H1 (cell line): ENCODE measurements around the gene AAK1. TPM values are rescaled to one million over a fixed set of nuclear protein-coding genes. Genes with fewer than 3 reads are reported as not detected.

Source experiments
- GABPA ChIP-seq: IDR thresholded peaks from 2 replicates; pipeline ENCODE4 v1.6.1; 2011; ENCODE audit warnings: mild to moderate bottlenecking, low read length, moderate library complexity, borderline replicate concordance; ENCODE audit not compliant: insufficient read depth
- JUND ChIP-seq: IDR thresholded peaks from 2 replicates; pipeline ENCODE4 v1.6.1; 2011; ENCODE audit warnings: mild to moderate bottlenecking, improper control_type of control experiment, low read length
- polyA plus RNA-seq, 7 experiments: library from polyadenylated mRNA; depleted of rRNA in 3 of 7; stranded (reverse) in 5 of 7; unstranded in 2 of 7; fragments of >200 nt in 5 of 7; fragments of 200-250 nt in 2 of 7; gene quantifications; 1 replicate in 5 of 7; 2 replicates in 1 of 7; 4 replicates in 1 of 7; pipeline versions ENCODE4 v1.2.1 to v1.2.3, GENCODE V29; 2011 to 2013; ENCODE audit warnings: missing spikeins in 2 of 7, mixed read lengths in 2 of 7
- total RNA-seq: library from RNA; stranded (reverse); fragmentation: NEBNext Ultra II Directional; extraction: Animal tissue kit (Norgen Biotek cat#: 25700); gene quantifications from 2 replicates; pipeline ENCODE4 v1.2.1, GENCODE V29; 2021

AAK1 gene
- total and polyA plus RNA-seq, 2 of the 8 experiments (the other 6 are each of a cell fraction or from before 2014, with no cell fraction given): 10.0 to 40.5 TPM

DNA sequence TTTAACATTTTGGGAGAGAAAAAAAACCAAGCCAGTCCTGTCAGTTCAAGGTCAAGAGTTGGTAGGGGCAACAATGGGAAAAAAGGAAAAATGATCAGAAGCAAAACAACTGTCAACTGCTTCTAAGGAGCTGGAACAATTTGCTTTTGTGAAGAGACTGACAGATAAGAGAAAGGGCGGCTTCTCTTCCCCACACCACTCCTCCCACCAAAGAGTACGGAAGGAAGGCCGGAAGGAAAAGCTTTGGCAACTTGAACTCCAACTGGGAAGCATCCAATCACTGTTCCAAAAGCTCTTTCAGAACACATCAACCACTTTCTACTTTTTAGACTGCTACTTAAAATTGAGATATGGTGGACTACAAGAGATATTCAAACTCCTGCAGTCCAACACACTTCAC lies 148.5 kb downstream of the AAK1 start (continued):
- TF ChIP-seq JUND (no peak), GABPA (no peak)
- TF ChIP-seq, all 59 proteins: peak for 0
